GM21360 (cell line): ENCODE data around the gene C19orf53.
A peak's percentile ranks its signal among the peaks of the same experiment; 100 is the strongest.

Experiments
- ATAC-seq: cut with Tn5 transposase; IDR thresholded peaks from one replicate; pipeline ENCODE4 v1.9.1; 2021; ENCODE audit warnings: mild to moderate bottlenecking, moderate library complexity; ENCODE audit not compliant: unreplicated experiment

Gene C19orf53

DNA sequence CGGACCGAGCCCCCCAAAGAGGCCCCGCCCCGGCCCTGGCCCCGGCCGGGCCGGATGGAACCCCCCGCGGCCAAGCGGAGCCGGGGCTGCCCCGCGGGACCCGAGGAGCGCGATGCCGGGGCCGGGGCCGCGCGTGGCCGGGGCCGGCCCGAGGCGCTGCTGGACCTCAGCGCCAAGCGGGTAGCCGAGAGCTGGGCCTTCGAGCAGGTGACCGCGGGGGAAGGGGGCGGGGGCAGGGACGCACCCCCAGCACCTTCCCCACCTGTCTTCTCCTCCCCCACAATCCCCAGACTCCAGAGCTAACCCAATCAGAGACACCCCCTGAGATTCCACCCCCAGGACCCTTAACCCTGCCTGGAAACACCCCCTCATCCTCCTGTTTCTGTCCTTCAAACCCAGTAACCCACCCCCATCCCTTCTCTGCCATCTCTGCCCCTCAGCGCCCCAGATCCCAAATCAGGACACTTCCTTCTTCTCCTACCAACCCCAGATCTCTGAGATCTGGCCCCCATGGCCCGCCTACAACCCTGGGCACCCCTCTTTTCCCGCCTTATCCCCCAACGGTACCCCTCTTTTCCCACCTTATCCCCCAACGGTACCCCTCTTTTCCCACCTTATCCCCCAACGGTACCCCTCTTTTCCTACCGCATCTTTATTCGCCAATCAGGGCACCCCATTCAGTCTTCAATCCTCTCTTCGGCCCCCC, 21.5 kb downstream of the C19orf53 start:
- ATAC-seq, result peak; percentile 34

- ATAC-seq, result no peak
These were observed 22.2 kb downstream of the C19orf53 start for GRCh38 chr19:13796301-13797057.

DNA sequence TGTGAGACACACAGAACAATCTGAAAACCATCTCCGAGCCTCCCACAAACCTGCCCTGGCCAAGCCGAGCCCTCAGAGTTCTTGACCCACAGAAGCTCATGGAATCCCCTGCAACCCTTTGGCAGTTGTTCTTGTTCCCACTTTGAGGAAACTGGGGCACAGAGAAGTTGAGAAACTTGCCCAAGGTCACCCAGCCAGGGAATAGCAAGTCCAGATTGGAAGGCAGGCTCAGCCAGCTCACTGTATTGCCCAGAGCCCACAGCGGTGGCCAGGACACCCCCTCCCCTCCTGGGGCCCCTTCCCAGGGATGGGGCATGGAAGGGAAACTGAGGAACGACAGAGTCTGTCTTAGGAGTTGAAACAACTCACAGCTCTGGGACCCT, 22.8 kb downstream of the C19orf53 start:
- ATAC-seq, result no peak

DNA sequence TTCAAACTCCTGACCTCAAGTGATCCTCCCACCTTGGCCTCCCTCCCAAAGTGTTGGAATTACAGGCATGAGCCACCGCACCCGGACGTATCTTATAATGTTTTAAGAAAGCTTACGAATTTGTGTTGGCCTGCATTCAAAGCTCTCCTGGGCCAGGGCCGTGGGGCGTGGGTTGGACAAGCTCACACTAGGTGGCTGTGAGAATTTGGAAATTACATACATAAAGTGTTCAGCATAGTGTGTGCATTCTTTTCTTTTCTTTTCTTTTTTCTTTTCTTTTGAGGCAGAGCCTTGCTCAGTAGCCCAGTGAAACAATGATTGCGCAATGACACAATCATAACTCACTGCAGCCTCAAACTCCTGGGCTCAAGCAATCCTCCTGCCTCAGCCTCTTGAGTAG, 23.6 kb downstream of the C19orf53 start:
- no peak for ATAC-seq

- no peak for ATAC-seq
These were observed 25.4 kb downstream of the C19orf53 start for GRCh38 chr19:13799669-13800068.

DNA sequence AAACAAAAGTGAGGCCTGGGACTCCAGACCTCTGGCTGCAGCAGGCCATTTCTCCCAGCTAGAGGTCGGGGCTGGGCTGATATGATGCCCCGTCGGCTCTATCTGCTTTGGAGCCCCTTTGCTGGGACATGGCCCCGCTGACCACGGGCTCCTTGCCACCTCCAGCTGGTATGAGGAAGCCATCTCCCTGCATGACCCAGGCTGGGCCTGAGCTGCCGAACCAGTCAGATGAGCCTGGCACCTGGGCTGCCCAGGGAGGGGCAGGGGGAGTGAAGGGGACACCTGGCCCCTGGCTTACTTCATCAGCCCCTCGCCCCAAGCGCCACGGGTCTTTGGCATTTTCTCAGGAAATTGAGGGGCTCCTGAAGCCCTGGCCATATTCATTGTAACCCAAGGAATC, 28.8 kb downstream of the C19orf53 start:
- ATAC-seq, result no peak

DNA sequence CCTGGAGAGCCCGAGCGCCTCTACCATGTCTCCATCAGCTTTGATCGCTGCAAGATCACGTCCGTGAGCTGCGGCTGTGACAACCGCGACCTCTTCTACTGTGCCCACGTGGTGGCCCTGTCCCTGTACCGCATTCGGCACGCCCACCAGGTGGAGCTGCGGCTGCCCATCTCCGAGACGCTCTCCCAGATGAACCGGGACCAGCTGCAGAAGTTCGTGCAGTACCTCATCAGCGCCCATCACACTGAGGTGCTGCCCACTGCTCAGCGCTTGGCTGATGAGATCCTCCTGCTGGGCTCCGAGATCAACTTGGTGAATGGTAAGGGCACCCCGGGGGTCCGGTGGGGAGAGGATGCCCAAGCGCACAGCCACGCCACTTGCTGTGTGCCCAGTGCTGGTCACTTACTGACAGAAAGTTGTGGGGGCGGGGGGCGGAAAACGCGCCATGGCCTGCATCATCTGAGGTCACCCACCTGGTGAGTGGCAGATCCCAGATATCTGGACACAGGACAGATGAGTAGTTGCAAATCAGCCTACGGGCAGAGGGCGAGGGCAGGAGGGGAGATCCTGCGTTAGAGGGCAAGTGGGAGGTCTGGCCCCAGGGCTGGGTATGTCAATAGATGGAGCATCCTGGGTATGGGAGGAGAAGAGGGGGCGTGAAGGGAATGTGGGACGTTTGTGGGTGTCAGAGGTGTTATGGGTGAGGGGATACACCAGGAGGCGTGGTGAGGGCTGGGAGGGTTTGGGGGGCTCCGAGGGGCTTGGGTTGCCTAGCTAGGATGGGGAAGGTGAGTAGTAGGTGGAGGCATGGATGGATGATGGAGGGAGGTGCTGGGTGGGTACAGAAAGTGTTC, 30.8 kb downstream of the C19orf53 start:
- ATAC-seq, result no peak

DNA sequence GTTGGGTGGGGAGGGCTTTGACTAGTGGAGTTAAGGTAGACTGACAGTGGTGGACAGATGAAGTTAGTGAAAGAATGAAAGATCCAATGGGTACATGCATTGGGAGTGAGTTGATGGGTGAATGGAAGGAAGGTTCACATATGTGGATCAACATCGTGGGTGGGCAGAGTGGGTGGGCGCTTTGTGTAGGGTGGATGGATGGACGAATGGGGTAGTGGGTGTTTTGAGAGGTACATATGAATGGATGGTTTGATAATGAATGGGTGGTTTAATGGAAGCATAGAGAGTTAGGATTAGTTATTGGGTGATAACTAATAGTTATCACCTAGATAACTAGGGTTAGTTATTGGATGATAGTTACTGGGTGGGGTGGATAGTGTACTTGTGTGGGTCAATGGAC, 32.5 kb downstream of the C19orf53 start:
- ATAC-seq, result no peak

- no peak for ATAC-seq
These were observed 33.3 kb downstream of the C19orf53 start for GRCh38 chr19:13807421-13808021.

DNA sequence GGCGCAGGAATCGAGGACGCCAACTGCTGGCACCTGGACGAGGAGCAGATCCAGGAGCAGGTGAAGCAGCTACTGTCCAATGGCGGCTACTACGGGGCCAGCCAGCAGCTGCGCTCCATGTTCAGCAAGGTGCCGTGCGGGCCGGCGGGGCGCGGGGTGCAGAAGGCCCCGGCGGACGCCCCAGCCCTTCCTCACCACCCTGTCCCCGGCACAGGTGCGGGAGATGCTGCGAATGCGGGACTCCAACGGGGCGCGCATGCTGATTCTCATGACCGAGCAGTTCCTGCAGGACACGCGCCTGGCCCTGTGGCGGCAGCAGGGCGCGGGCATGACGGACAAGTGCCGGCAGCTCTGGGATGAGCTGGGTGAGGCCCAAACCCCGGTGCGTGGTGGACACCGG, 34.6 kb downstream of the C19orf53 start:
- ATAC-seq, result no peak

- ATAC-seq, result no peak
These were observed 38.3 kb downstream of the C19orf53 start for GRCh38 chr19:13812544-13812943.

DNA sequence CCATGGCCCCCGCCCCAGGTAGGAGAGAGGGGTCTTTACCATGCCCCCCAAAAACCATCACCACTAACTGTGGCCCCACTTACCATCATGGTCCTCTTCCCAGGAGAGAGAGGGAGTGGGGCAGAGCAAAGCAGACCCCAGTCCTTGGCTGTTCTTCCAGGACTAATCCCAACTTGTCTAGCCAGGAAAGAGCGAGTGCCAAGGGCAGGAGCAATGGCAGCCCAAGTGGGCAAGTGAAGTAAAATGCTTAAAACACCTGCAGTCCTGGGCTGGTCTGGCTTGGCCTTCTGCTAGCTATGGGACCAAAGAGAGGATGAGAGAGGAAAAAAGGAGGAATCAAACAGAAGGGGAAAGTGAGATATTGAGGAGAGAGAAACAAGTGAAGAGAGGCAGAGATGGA, 38.9 kb downstream of the C19orf53 start:
- no peak for ATAC-seq

DNA sequence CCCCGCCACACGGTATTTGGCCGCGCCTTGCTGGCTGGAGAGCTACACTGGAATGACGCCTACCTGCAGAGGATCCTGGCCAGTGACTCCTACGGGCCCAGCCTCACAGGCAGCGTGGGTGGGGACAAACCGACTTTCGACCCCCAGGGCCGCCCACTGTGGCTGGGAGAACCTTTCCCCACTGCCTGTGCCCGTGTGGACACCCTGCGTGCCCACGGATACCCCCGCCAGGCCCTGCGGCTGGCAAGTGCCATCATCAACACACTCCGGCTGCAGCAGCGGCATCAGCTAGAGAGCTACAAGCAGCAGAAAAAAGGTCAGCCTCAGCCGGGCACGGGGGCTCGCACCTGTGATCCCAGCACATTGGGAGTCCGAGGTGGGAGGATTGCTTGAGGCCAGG, 40.3 kb downstream of the C19orf53 start:
- no peak for ATAC-seq

DNA sequence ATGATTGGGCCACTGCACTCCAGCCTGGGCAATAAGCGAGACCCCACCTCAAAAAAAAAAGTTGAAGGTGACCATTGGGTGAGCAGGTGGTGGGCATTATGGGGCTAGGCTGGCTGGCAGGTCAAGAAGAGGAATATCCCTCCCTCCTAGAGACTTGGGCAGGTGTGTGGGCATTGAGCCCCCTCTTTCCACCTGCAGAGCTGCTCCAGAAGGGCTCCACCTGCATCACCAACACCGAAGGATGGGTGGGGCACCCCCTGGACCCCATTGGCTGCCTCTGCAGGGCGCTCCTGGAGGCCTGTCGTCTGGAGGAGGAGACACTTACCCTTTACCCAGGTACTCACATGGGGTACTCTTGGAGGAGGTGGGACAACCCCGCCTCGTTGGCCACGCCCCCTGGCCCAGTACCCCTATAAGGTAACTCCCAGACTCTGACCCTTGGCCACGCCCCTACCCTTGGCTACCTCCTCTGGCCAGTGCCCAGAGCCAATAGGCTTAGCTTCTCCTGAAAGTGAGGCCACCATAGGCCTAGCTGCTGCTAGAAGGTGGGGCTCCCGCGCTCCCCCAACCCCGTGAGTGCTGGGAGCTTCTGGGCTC, 42.9 kb downstream of the C19orf53 start:
- ATAC-seq, result no peak

DNA sequence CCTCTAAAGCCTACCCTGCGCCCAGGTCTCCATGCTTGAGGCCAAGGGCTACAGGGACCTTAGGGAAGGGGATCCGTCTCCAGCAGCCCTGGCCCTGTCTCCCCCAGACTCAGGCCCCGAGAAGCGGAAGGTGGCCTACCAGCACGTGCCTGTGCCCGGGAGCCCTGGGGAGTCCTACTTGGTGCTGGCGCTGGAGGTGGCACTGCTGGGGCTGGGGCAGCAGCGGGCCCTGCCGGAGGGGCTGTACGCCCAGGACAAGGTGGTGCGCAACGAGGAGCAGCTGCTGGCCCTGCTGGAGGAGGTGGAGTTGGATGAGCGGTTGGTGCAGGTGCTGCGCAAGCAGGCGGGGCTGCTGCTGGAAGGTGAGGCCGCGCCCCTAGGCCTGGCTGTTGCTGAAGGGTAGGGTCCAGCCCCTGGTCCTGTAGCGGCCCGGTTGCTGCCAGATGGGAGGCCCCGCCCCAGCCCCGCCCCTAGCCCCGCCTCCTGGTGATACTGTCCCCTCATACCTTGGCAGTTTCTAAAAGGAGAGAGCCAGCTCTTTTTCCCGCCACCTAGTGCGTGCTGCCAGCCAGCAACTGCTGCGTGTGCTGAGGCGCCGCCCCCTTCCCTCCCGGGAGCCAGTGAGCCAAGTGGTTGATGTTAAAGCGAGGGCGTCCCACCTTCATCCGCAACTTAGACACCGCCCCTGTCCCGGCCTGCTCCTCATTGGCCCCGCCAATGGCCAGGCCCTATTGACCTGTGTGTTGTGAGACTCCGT, 43.5 kb downstream of the C19orf53 start:
- no peak for ATAC-seq

GRCh38 chr19:13819238-13819637, 45.0 kb downstream of the C19orf53 start:
- ATAC-seq, result no peak

DNA sequence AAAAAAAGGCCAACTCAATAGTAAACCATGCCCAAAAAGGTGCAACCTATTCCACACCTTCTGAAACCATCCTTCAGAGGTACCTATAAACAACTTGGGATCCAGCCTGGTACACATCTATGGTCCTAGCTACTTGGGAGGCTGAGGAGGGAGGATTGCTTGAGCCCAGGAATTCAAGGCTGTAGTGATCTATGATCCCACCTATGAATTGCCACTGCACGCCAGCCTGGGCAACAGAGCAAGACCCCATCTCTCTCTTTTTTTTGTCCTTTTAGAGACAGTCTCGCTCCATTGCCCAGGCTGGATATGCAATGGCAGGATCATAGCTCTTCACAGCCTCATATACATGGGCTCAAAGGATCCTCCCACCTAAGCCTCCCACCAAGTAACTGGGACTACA, 47.0 kb downstream of the C19orf53 start:
- no peak for ATAC-seq

- ATAC-seq, result no peak
These were observed 49.0 kb downstream of the C19orf53 start for GRCh38 chr19:13823256-13823655.

- ATAC-seq, result no peak
These were observed 49.6 kb downstream of the C19orf53 start for GRCh38 chr19:13823901-13824300.

GRCh38 chr19:13824703-13825102, 50.4 kb downstream of the C19orf53 start:
- no peak for ATAC-seq
